ENCODE results near the gene NUP153. TPM values are rescaled to one million over a fixed set of nuclear protein-coding genes. Genes with fewer than 3 reads are reported as not detected.

The NUP153 gene
- polyA plus RNA-seq, 1 donor from 2014 or later = 20.6 TPM

DNA sequence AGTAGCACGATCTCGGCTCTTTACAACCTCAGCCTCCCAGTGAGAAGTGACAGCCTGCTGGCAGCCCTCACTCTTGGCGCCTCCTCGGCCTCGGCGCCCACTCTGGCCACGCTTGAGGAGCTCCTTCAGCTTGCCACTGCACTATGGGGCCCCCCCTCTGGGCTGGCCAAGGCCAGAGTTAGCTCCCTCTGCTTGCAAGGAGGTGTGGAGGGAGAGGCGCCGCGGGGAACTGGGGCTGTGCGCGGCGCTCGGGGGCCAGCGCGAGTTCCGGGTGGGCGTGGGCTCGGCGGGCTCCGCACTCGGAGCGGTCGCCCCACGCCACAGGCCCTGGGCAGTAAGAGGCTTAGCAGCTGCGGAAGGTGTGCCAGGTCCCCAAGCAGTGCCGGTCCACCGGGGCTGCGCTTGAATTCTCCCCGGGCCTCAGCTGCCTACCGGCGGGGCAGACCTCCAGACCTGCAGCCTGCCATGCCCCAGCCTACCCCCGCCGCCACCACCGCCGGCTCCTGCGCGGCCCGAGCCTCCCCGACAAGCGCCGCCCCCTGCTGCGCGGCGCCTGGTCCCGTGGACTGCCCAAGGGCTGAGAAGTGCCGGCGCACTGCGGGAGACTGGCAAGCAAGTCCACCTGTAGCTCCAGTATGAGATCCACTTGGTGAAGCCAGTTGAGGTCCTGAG lies 22.0 kb upstream of the NUP153 start:
- Histone ChIP-seq H2AFZ (ENCODE audit: low read depth, low read length) (no peak overlapping the region), H3K4me2 (ENCODE audit: low read length) (no peak overlapping the region), H3K4me3 (ENCODE audit: low read length) (no peak overlapping the region), H3K79me2 (replicated peaks; ENCODE audit: insufficient read depth, low read length) (no peaks in the 10 kb centered on the region), H3K27ac (ENCODE audit: low read length) (no peak overlapping the region), H3K9me3 (ENCODE audit: low read length) (no peaks in the 10 kb centered on the region), H3K27me3 (ENCODE audit: insufficient read depth, low read depth, low read length) (no peaks in the 10 kb centered on the region), H3K36me3 (ENCODE audit: insufficient read depth, low read length) (no peaks in the 10 kb centered on the region), H3K9me2 (ENCODE audit: insufficient read depth, low read length) (no peaks in the 10 kb centered on the region), H4K20me1 (ENCODE audit: insufficient read depth) (no peaks in the 10 kb centered on the region), H3K9ac (ENCODE audit: low read length) (no peak overlapping the region), H3F3A (ENCODE audit: insufficient read depth, low read length, poor library complexity, severe bottlenecking) (no peaks in the 10 kb centered on the region)
- TF ChIP-seq SMC3 (conservative IDR thresholded peaks at IDR 0.05; ENCODE audit: poor library complexity) = no peak
- TF ChIP-seq, protein P1, sequence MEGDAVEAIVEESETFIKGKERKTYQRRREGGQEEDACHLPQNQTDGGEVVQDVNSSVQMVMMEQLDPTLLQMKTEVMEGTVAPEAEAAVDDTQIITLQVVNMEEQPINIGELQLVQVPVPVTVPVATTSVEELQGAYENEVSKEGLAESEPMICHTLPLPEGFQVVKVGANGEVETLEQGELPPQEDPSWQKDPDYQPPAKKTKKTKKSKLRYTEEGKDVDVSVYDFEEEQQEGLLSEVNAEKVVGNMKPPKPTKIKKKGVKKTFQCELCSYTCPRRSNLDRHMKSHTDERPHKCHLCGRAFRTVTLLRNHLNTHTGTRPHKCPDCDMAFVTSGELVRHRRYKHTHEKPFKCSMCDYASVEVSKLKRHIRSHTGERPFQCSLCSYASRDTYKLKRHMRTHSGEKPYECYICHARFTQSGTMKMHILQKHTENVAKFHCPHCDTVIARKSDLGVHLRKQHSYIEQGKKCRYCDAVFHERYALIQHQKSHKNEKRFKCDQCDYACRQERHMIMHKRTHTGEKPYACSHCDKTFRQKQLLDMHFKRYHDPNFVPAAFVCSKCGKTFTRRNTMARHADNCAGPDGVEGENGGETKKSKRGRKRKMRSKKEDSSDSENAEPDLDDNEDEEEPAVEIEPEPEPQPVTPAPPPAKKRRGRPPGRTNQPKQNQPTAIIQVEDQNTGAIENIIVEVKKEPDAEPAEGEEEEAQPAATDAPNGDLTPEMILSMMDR (IDR thresholded peaks at IDR 0.05; ENCODE audit: poor library complexity, severe bottlenecking) = no peak
- no peak for TF ChIP-seq EZH2 (IDR thresholded peaks at IDR 0.05; ENCODE audit: borderline replicate concordance, insufficient read depth, low read length, poor library complexity, severe bottlenecking)
- no peak for TF ChIP-seq POLR2AphosphoS5 (IDR thresholded peaks at IDR 0.05)
- TF ChIP-seq RAD21 (conservative IDR thresholded peaks at IDR 0.05) = no peak
- TF ChIP-seq MXI1 (conservative IDR thresholded peaks at IDR 0.05; ENCODE audit: poor library complexity, severe bottlenecking) = no peak
- TF ChIP-seq, protein P2, sequence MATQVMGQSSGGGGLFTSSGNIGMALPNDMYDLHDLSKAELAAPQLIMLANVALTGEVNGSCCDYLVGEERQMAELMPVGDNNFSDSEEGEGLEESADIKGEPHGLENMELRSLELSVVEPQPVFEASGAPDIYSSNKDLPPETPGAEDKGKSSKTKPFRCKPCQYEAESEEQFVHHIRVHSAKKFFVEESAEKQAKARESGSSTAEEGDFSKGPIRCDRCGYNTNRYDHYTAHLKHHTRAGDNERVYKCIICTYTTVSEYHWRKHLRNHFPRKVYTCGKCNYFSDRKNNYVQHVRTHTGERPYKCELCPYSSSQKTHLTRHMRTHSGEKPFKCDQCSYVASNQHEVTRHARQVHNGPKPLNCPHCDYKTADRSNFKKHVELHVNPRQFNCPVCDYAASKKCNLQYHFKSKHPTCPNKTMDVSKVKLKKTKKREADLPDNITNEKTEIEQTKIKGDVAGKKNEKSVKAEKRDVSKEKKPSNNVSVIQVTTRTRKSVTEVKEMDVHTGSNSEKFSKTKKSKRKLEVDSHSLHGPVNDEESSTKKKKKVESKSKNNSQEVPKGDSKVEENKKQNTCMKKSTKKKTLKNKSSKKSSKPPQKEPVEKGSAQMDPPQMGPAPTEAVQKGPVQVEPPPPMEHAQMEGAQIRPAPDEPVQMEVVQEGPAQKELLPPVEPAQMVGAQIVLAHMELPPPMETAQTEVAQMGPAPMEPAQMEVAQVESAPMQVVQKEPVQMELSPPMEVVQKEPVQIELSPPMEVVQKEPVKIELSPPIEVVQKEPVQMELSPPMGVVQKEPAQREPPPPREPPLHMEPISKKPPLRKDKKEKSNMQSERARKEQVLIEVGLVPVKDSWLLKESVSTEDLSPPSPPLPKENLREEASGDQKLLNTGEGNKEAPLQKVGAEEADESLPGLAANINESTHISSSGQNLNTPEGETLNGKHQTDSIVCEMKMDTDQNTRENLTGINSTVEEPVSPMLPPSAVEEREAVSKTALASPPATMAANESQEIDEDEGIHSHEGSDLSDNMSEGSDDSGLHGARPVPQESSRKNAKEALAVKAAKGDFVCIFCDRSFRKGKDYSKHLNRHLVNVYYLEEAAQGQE (IDR thresholded peaks at IDR 0.05; ENCODE audit: borderline replicate concordance) = no peak
- TF ChIP-seq EP300 (conservative IDR thresholded peaks at IDR 0.05; ENCODE audit: poor library complexity, severe bottlenecking) = no peak
- TF ChIP-seq TAF1 (IDR thresholded peaks at IDR 0.05; ENCODE audit: low read depth) = no peak

DNA sequence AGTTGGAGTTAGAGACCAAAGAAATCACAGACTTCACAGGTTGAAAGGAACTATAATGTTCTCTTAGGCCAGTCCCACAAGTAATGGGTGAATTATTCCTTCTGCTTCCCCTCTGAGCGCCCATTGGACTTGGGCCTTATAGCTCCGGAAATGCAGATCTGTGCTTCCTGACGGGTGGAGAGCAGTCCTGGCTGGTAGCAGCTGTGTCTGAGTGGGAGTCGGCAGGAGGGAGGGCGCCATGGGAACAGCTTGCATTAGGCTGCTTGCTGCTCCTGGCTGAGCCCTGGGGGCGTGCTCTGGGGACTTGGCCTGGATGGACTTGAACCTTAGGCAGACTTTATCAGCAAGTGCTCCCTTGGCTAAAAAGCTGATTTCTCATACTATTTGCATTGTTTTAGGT lies 18.4 kb upstream of the NUP153 start:
- Histone ChIP-seq H3K4me3 (ENCODE audit: low read length) (no peak overlapping the region), H4K20me1 (ENCODE audit: insufficient read depth) (no peaks in the 10 kb centered on the region), H3K79me2 (replicated peaks; ENCODE audit: insufficient read depth, low read length) (no peaks in the 10 kb centered on the region), H3K9me2 (ENCODE audit: insufficient read depth, low read length) (no peaks in the 10 kb centered on the region), H3K27me3 (ENCODE audit: insufficient read depth, low read depth, low read length) (no peaks in the 10 kb centered on the region), H2AFZ (ENCODE audit: low read depth, low read length) (no peak overlapping the region), H3K36me3 (ENCODE audit: insufficient read depth, low read length) (no peaks in the 10 kb centered on the region), H3K9ac (ENCODE audit: low read length) (no peak overlapping the region), H3F3A (ENCODE audit: insufficient read depth, low read length, poor library complexity, severe bottlenecking) (no peaks in the 10 kb centered on the region), H3K9me3 (ENCODE audit: low read length) (no peaks in the 10 kb centered on the region), H3K4me2 (ENCODE audit: low read length) (no peak overlapping the region), H3K27ac (ENCODE audit: low read length) (no peak overlapping the region)
- TF ChIP-seq SMC3 (conservative IDR thresholded peaks at IDR 0.05; ENCODE audit: poor library complexity) (no peak), EZH2 (IDR thresholded peaks at IDR 0.05; ENCODE audit: borderline replicate concordance, insufficient read depth, low read length, poor library complexity, severe bottlenecking) (no peak), POLR2AphosphoS5 (IDR thresholded peaks at IDR 0.05) (no peak), RAD21 (conservative IDR thresholded peaks at IDR 0.05) (no peak), TAF1 (IDR thresholded peaks at IDR 0.05; ENCODE audit: low read depth) (no peak), MXI1 (conservative IDR thresholded peaks at IDR 0.05; ENCODE audit: poor library complexity, severe bottlenecking) (no peak), EP300 (conservative IDR thresholded peaks at IDR 0.05; ENCODE audit: poor library complexity, severe bottlenecking) (no peak)
- TF ChIP-seq, protein P1 (IDR thresholded peaks at IDR 0.05; ENCODE audit: poor library complexity, severe bottlenecking) = no peak
- TF ChIP-seq, protein P2 (IDR thresholded peaks at IDR 0.05; ENCODE audit: borderline replicate concordance) = no peak

Data from neural cell (in vitro differentiated cells).